T-helper 17 cell (primary cell): Measurements from ENCODE around the gene NPLOC4. TPM values are rescaled to one million over a fixed set of nuclear protein-coding genes. Genes with fewer than 3 reads are reported as not detected.

Experiments used
- ATAC-seq: fragments of 150-1000 bp; cut with Tn5 transposase; 2 replicates; pipeline ENCODE4 v1.10.0; 2021; ENCODE audit warnings: mild to moderate bottlenecking, moderate library complexity
- DNase-seq, 3 donors: peaks; one replicate each; pipeline versions ENCODE4 v3.0.0 to v3.0.0-alpha.2; 2020 to 2021
- H3K9me3 ChIP-seq: one replicate; pipeline ENCODE4 v1.7.0; 2013; ENCODE audit warnings: low read length, mild to moderate bottlenecking; ENCODE audit not compliant: control insufficient read depth, poor library complexity, severe bottlenecking
- H3K27ac Mint-ChIP-seq: one replicate; pipeline ENCODE4 v1.8.0; 2022; ENCODE audit warnings: mild to moderate bottlenecking, moderate library complexity, mixed read lengths
- H3K27me3 Mint-ChIP-seq: one replicate; pipeline ENCODE4 v1.8.0; 2022; ENCODE audit warnings: mixed read lengths
- H3K36me3 Mint-ChIP-seq: one replicate; pipeline ENCODE4 v1.8.0; 2022; ENCODE audit warnings: low read depth, mixed read lengths
- H3K4me1 Mint-ChIP-seq: one replicate; pipeline ENCODE4 v1.8.0; 2022; ENCODE audit warnings: mild to moderate bottlenecking, mixed read lengths
- H3K4me3 Mint-ChIP-seq: one replicate; pipeline ENCODE4 v1.8.0; 2022; ENCODE audit warnings: mild to moderate bottlenecking, moderate library complexity, mixed read lengths
- total RNA-seq, 4 donors: library from RNA in 2 of 4; stranded (reverse) in 2 of 4; gene quantifications; one replicate each; pipeline ENCODE4 v1.2.3 and lab custom pipeline; 2022 to 2026

NPLOC4 gene
- total RNA-seq, 2 donors from 2014 or later, result 76.0 to 84.1 TPM

- no peaks in the 10 kb centered on the region for H3K9me3 ChIP-seq
- H3K27ac Mint-ChIP-seq, result no peak overlapping the region
- no peak for ATAC-seq
- H3K36me3 Mint-ChIP-seq, result peaks cover 2% of the 10 kb centered on the region
- no peaks in the 10 kb centered on the region for H3K27me3 Mint-ChIP-seq
- peaks cover 13% of the 10 kb centered on the region for H3K4me1 Mint-ChIP-seq
- no peak for DNase-seq
- no peak overlapping the region for H3K4me3 Mint-ChIP-seq
These were observed 89.9 kb downstream of the NPLOC4 start for GRCh38 chr17:81546906-81547613.

- H3K27ac Mint-ChIP-seq, result no peak overlapping the region
- peaks cover 2% of the 10 kb centered on the region for H3K36me3 Mint-ChIP-seq
- H3K4me1 Mint-ChIP-seq, result peaks cover 10% of the 10 kb centered on the region
These were observed 91.6 kb downstream of the NPLOC4 start for GRCh38 chr17:81545160-81545949.

GRCh38 chr17:81544281-81544974 lies 92.5 kb downstream of the NPLOC4 start:
- Mint-ChIP-seq H3K27me3 (no peaks in the 10 kb centered on the region), H3K4me3 (no peak overlapping the region), H3K27ac (no peak overlapping the region), H3K4me1 (peaks cover 4% of the 10 kb centered on the region), H3K36me3 (peaks cover 2% of the 10 kb centered on the region)
- H3K9me3 ChIP-seq, result no peaks in the 10 kb centered on the region
- DNase-seq, result no peak
- no peak for ATAC-seq

More at GRCh38 chr17:81545160-81545949, 91.6 kb downstream of the NPLOC4 start:
- no peak overlapping the region for H3K4me3 Mint-ChIP-seq
- no peak for ATAC-seq
- no peaks in the 10 kb centered on the region for H3K9me3 ChIP-seq
- H3K27me3 Mint-ChIP-seq, result no peaks in the 10 kb centered on the region
- no peak for DNase-seq

DNA sequence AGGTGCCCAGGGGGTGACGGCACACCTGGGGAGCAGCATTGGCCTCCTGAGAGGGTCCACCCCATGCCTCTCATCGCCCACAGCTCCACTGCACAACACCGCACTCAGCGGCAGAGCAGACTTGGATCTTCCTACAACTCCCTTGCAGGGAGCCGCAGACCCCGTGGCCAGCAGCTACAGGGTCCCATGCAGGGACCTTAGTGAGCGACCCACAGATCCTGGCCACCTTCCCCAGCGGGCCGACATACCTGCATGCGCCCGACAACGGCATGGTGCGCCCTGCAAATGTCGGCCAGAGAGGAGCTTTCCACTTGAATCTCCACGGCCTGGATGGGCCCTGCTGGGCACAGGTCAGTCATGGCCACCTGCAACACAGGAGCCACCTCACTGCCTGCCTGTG lies 93.2 kb downstream of the NPLOC4 start:
- Mint-ChIP-seq H3K4me3 (no peak overlapping the region), H3K36me3 (peaks cover 2% of the 10 kb centered on the region), H3K4me1 (peaks cover 3% of the 10 kb centered on the region), H3K27ac (no peak overlapping the region), H3K27me3 (no peaks in the 10 kb centered on the region)
- DNase-seq, result no peak
- no peak for ATAC-seq
- H3K9me3 ChIP-seq, result no peaks in the 10 kb centered on the region

DNA sequence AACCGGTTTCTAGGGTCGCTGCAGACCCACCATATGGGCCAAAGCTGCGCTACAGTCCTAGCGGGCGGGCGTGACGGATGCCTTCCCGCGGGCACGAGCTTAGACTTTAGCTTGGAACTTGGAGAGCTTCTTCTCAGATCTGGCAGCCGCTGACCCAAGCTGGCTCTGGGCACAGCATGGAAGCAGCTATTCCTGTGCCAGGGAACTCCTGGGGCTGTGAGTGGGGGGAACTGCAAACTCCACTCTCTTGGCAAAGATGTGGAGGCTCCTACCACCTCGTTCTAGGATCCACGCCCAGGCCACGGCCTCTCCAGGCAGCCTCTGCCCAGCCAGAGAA lies 93.6 kb downstream of the NPLOC4 start:
- Mint-ChIP-seq H3K27me3 (no peaks in the 10 kb centered on the region), H3K27ac (no peak overlapping the region), H3K4me3 (no peak overlapping the region), H3K36me3 (peaks cover 2% of the 10 kb centered on the region), H3K4me1 (peaks cover 3% of the 10 kb centered on the region)
- DNase-seq (no peak), ATAC-seq (no peak)
- H3K9me3 ChIP-seq, result no peaks in the 10 kb centered on the region

DNA sequence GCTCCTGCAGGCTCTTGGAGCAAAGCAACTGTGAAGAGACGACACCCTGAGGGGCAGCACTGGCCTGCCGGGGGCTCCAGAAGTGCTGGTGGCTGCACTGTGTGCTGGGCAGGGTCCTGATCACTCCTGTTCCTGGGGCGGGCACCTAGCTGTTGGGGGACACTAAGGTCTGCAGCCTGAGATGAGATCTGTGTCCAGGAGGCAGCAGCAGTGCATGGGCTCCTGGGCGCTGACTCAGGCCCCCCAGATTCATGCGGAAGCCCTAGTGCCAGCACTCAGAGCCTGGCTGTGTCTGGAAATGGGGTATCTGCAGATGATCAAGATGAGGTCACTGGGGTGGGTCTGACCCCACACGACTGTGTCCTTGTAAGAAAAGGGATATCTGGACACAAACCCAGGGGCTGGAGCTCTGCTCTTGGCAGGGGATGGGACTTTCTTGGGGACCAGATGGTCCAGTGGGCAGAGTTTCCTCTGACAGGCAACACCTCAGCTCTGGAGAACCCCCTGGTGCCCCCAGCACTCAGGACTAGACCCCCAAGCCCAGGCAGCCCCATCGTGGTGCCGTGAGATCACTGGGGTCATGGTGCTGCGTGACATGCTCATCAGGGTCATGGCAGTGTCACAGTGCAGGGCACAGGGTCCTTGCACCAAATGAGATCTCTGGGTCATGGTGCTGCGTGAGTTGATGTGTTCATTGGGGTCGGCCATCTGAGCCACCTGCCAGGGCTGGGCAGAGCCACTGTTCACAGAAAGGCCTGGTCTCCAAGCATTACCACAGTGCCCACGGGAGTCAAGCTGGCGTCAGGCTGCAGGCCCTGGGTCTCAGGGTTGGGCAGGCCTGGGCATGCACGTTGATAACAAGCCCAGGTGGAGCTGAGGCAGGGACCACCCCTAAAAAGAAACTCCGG lies 94.2 kb downstream of the NPLOC4 start:
- ATAC-seq (no peak), DNase-seq (no peak)
- Mint-ChIP-seq H3K27ac (no peak overlapping the region), H3K36me3 (peaks cover 2% of the 10 kb centered on the region), H3K27me3 (peaks cover 6% of the 10 kb centered on the region), H3K4me1 (peaks cover 5% of the 10 kb centered on the region), H3K4me3 (no peak overlapping the region)
- no peaks in the 10 kb centered on the region for H3K9me3 ChIP-seq

DNA sequence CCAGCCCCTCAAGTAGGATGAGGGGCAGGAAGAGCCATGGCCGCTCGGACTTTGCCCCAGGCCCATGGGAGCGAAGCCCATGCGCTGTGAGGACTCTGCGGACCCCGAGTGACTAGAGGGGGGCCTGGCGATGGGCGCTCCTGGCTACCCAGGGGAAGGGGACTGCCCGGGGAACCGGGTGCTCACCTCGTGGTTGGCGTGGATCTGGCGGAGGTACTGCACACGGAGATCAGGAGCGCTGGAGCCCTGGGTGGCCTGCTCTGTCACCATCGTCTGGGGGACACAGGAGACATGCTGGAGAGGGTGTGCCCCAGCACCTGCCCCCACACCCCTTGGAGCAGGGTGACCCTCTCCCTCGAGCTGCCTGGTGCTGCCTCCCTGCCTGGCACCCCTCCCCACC lies 95.8 kb downstream of the NPLOC4 start:
- H3K27ac Mint-ChIP-seq, result no peak overlapping the region
- peaks cover 6% of the 10 kb centered on the region for H3K27me3 Mint-ChIP-seq
- H3K36me3 Mint-ChIP-seq, result peaks cover 2% of the 10 kb centered on the region

GRCh38 chr17:81540676-81541027 lies 96.3 kb downstream of the NPLOC4 start:
- DNase-seq (no peak), ATAC-seq (no peak)
- no peaks in the 10 kb centered on the region for H3K9me3 ChIP-seq
- Mint-ChIP-seq H3K4me3 (no peak overlapping the region), H3K27me3 (peaks cover 6% of the 10 kb centered on the region), H3K36me3 (peaks cover 2% of the 10 kb centered on the region), H3K4me1 (peaks cover 5% of the 10 kb centered on the region), H3K27ac (no peak overlapping the region)

More for the DNA sequence above, 95.8 kb downstream of the NPLOC4 start:
- Mint-ChIP-seq H3K4me1 (peaks cover 5% of the 10 kb centered on the region), H3K4me3 (no peak overlapping the region)
- DNase-seq (no peak), ATAC-seq (no peak)
- H3K9me3 ChIP-seq, result no peaks in the 10 kb centered on the region

DNA sequence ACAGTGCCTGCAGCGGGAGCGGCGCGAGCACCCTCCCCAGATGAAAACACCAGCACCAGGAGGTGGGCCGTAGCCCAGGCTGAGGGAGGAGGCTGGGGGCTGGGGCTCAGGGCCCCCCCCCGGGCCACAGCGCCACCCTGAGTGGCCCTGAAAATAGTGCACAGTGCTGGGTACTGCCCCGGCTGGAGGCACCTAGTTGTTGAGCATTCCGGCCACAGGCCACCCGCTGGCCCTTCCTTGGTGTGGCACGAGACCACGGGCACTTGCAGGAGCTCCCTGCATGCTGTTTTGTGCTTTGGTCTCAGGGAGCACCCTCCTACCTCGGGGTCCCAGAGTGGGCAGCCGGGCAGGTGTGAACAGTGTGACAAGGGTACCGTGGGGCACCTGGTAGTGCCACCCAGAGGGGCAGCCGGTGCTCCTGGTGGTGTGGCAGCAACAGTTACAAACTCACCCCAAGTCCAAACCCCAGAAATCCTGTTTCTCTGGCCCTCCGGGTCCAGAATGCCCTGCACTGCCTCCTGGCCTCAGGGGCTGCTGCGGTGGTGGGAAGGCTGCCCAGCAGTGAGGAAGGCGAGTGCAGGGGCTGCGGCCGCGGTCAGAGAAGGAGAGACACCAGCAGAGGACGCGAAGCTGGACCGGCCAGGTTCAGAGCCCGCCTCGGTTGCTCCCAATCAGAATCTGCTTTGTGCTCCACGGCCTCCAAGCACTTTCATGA lies 96.8 kb downstream of the NPLOC4 start:
- ATAC-seq (no peak), DNase-seq (no peak)
- no peak overlapping the region for H3K27ac Mint-ChIP-seq
- peaks cover 6% of the 10 kb centered on the region for H3K27me3 Mint-ChIP-seq
- peaks cover 2% of the 10 kb centered on the region for H3K36me3 Mint-ChIP-seq
- peaks cover 5% of the 10 kb centered on the region for H3K4me1 Mint-ChIP-seq
- no peak overlapping the region for H3K4me3 Mint-ChIP-seq
- H3K9me3 ChIP-seq, result no peaks in the 10 kb centered on the region

GRCh38 chr17:81539571-81539900 lies 97.4 kb downstream of the NPLOC4 start:
- ATAC-seq (no peak), DNase-seq (no peak)
- no peak overlapping the region for H3K27ac Mint-ChIP-seq
- peaks cover 6% of the 10 kb centered on the region for H3K27me3 Mint-ChIP-seq
- peaks cover 5% of the 10 kb centered on the region for H3K4me1 Mint-ChIP-seq
- H3K36me3 Mint-ChIP-seq, result peaks cover 2% of the 10 kb centered on the region
- H3K9me3 ChIP-seq, result no peaks in the 10 kb centered on the region
- H3K4me3 Mint-ChIP-seq, result no peak overlapping the region

GRCh38 chr17:81538651-81539570 lies 98.0 kb downstream of the NPLOC4 start:
- ATAC-seq, result no peak
- Mint-ChIP-seq H3K36me3 (peaks cover 2% of the 10 kb centered on the region), H3K27ac (no peak overlapping the region), H3K4me3 (no peak overlapping the region), H3K4me1 (peaks cover 5% of the 10 kb centered on the region), H3K27me3 (peaks cover 6% of the 10 kb centered on the region)
- DNase-seq, result no peak
- no peaks in the 10 kb centered on the region for H3K9me3 ChIP-seq
